Measurements from ENCODE around the gene PIF1. TPM values are rescaled to one million over a fixed set of nuclear protein-coding genes. Genes with fewer than 3 reads are reported as not detected.

PIF1 gene
- total RNA-seq, 1 experiment from 2014 or later, result 34.9 TPM

GRCh38 chr15:64779630-64780029 is 45.8 kb downstream of the PIF1 start:
- TF ChIP-seq ATF3 (IDR thresholded peaks at IDR 0.05) (no peak), POLR2AphosphoS5 (IDR thresholded peaks at IDR 0.05; ENCODE audit: low read depth, low read length) (no peak), SIN3A (IDR thresholded peaks at IDR 0.05; ENCODE audit: low read depth) (no peak), MAX (IDR thresholded peaks at IDR 0.05) (no peak), REST (IDR thresholded peaks at IDR 0.05; ENCODE audit: low read depth) (no peak), CBX3 (IDR thresholded peaks at IDR 0.05; ENCODE audit: low read depth) (no peak), ZBTB33 (IDR thresholded peaks at IDR 0.05; ENCODE audit: extremely low read depth, insufficient replicate concordance, low read length) (no peak), YY1 (IDR thresholded peaks at IDR 0.05; ENCODE audit: extremely low read depth, insufficient replicate concordance, low read depth, low read length) (no peak), FOSL1 (IDR thresholded peaks at IDR 0.05; ENCODE audit: low read depth) (no peak), RAD21 (IDR thresholded peaks at IDR 0.05; ENCODE audit: low read depth) (no peak), EZH2 (IDR thresholded peaks at IDR 0.05) (no peak), TCF7L2 (IDR thresholded peaks at IDR 0.05; ENCODE audit: borderline replicate concordance, extremely low read depth, insufficient read depth, insufficient read length) (no peak), ZNF274 (IDR thresholded peaks at IDR 0.05; ENCODE audit: low read depth, low read length) (no peak), SRF (IDR thresholded peaks at IDR 0.05; ENCODE audit: low read depth) (no peak), POLR2A (IDR thresholded peaks at IDR 0.05; ENCODE audit: borderline replicate concordance, extremely low read depth, insufficient read depth, insufficient read length) (no peak), CTCF (IDR thresholded peaks at IDR 0.05 in 2 of 3, conservative IDR thresholded peaks at IDR 0.05 in 1 of 3; ENCODE audit: borderline replicate concordance in 1 of 3, insufficient read depth in 1 of 3, low read depth in 2 of 3, low read length in 2 of 3) (no peak), SP1 (IDR thresholded peaks at IDR 0.05; ENCODE audit: low read depth) (no peak), EGR1 (IDR thresholded peaks at IDR 0.05; ENCODE audit: low read depth) (no peak), ELF1 (IDR thresholded peaks at IDR 0.05; ENCODE audit: borderline replicate concordance, low read depth) (no peak), ZFX (IDR thresholded peaks at IDR 0.05) (no peak)
- POLR2A ChIA-PET, result no interaction called here
- H3K27ac ChIP-seq (ENCODE audit: low read depth, low read length), result no peak overlapping the region
- H3K79me2 ChIP-seq (ENCODE audit: insufficient read depth, low read length), result no peaks in the 10 kb centered on the region
- no TSS peak for BruUV-seq (replicated peaks)
- intact Hi-C loops (cut with micrococcal nuclease), result no loop called here
- H4K20me1 ChIP-seq (ENCODE audit: insufficient read depth), result no peaks in the 10 kb centered on the region
- DNase-seq (ENCODE audit: low read depth, low spot score), result no peak
- no peaks in the 10 kb centered on the region for H3K27me3 ChIP-seq (ENCODE audit: insufficient read depth, low read length)
- RAD21 ChIA-PET (ENCODE audit: low non-redundant PET in 1 of 2, low total read pairs in 2 of 2, uncharacterized antibody in 2 of 2, unreplicated experiment in 2 of 2), result no interaction called here
- H3K36me3 ChIP-seq (ENCODE audit: control insufficient read depth in 1 of 2, insufficient read depth in 2 of 2, low read length in 2 of 2), result no peaks in the 10 kb centered on the region
- no peak overlapping the region for H3K4me3 ChIP-seq (replicated peaks in 1 of 2; ENCODE audit: low read depth in 1 of 2, low read length in 2 of 2)
- no peak overlapping the region for H2AFZ ChIP-seq (ENCODE audit: low read depth, low read length, poor library complexity, severe bottlenecking)
- no peaks in the 10 kb centered on the region for H3K9me2 ChIP-seq (ENCODE audit: insufficient read depth)
- H3K9ac ChIP-seq (ENCODE audit: low read length), result no peak overlapping the region
- CTCF ChIA-PET, result no interaction called here
- ATAC-seq, result no peak
- H3K4me2 ChIP-seq (ENCODE audit: low read length), result no peak overlapping the region
- peaks cover 0 to 9% of the 10 kb centered on the region in 2 experiments; a peak in 2 of 4 replicates for H3K4me1 ChIP-seq (ENCODE audit: control insufficient read depth in 1 of 2, insufficient read depth in 2 of 2, low read length in 2 of 2)
- H3K9me3 ChIP-seq (ENCODE audit: control insufficient read depth in 1 of 2, insufficient read depth in 1 of 2, low read depth in 1 of 2, low read length in 2 of 2), result no peaks in the 10 kb centered on the region

Measured in HCT116 (cell line).